CD4-positive, alpha-beta T cell (primary cell): ENCODE results near the gene MDFIC2. TPM values are rescaled to one million over a fixed set of nuclear protein-coding genes. Genes with fewer than 3 reads are reported as not detected.
"Not testable (repeated sequence)": the region's sequence is repeated elsewhere in the genome, so short reads cannot be mapped to it uniquely, and the experiment has no call there.

Experiments
- ATAC-seq: fragments of 200-7000 bp; cut with Tn5 transposase; one replicate; pipeline ENCODE4 v1.10.0; 2022; ENCODE audit warnings: mild to moderate bottlenecking; ENCODE audit not compliant: poor library complexity
- CTCF ChIA-PET: fragments of 350-600 bp; sonication (Branson Sonifier 250); formaldehyde crosslinking; loops from one replicate; lab custom pipeline; 2021; ENCODE audit warnings: antibody characterized with exemption, inconsistent platforms; lab: Charles Lee
- POLR2A ChIA-PET: fragments of 350-600 bp; sonication (Branson Sonifier 250); formaldehyde crosslinking; loops from one replicate; lab custom pipeline; 2021; ENCODE audit warnings: antibody characterized with exemption, inconsistent platforms; lab: Charles Lee
- DNase-seq, 14 experiments: peaks; one replicate each; pipeline ENCODE4 v3.0.0-alpha.2; 2013 to 2020; ENCODE audit warnings: mixed read lengths in 2 of 14
- H3K27ac ChIP-seq, 2 donors: one replicate each; pipeline versions ENCODE4 v1.5.1 to v1.7.0; 2013; ENCODE audit warnings: low read length in 2 of 2, low read depth in 1 of 2, mild to moderate bottlenecking in 1 of 2
- H3K27me3 ChIP-seq, 2 experiments: 1 replicate in 1 of 2; 2 replicates in 1 of 2; pipeline versions ENCODE4 v1.6.1 to v1.7.0; 2013; ENCODE audit warnings: low read length in 2 of 2, control low read depth in 1 of 2, mild to moderate bottlenecking in 1 of 2, moderate library complexity in 1 of 2; ENCODE audit not compliant: insufficient read depth in 2 of 2, control insufficient read depth in 1 of 2
- H3K36me3 ChIP-seq: one replicate; pipeline ENCODE4 v1.6.1; 2013; ENCODE audit warnings: low read length, control low read depth; ENCODE audit not compliant: insufficient read depth
- H3K4me1 ChIP-seq: one replicate; pipeline ENCODE4 v1.6.1; 2013; ENCODE audit warnings: low read length, control low read depth; ENCODE audit not compliant: insufficient read depth
- H3K4me3 ChIP-seq: one replicate; pipeline ENCODE4 v1.5.1; 2013; ENCODE audit warnings: mild to moderate bottlenecking, low read length, moderate library complexity
- H3K9me3 ChIP-seq, 2 experiments: 1 replicate in 1 of 2; 2 replicates in 1 of 2; pipeline versions ENCODE4 v1.6.1 to v1.7.0; 2013; ENCODE audit warnings: low read length in 2 of 2, mild to moderate bottlenecking in 2 of 2, control low read depth in 1 of 2, moderate library complexity in 1 of 2; ENCODE audit not compliant: control insufficient read depth in 1 of 2, insufficient read depth in 1 of 2
- H3K27ac Mint-ChIP-seq: one replicate; pipeline ENCODE4 v1.8.0; 2020; ENCODE audit warnings: mixed read lengths
- H3K27me3 Mint-ChIP-seq: one replicate; pipeline ENCODE4 v1.8.0; 2021; ENCODE audit warnings: mixed read lengths
- H3K36me3 Mint-ChIP-seq: one replicate; pipeline ENCODE4 v1.8.0; 2021; ENCODE audit warnings: low read depth, mixed read lengths
- H3K4me1 Mint-ChIP-seq: one replicate; pipeline ENCODE4 v1.8.0; 2021; ENCODE audit warnings: low read depth, mixed read lengths
- H3K4me3 Mint-ChIP-seq: one replicate; pipeline ENCODE4 v1.8.0; 2020; ENCODE audit warnings: mild to moderate bottlenecking, mixed read lengths
- H3K9me3 Mint-ChIP-seq: one replicate; pipeline ENCODE4 v1.8.0; 2020; ENCODE audit warnings: mixed read lengths
- intact Hi-C, 2 experiments: fragments of 100-400 bp; cut with DNase I in 1 of 2; cut with micrococcal nuclease in 1 of 2; formaldehyde crosslinking; loops; one replicate each; pipeline versions ENCODE4 v1.15.1 to v1.9.0; 2023 to 2025; cut with DNase I, micrococcal nuclease
- total RNA-seq, 174 experiments: library from RNA in 2 of 174; stranded (reverse) in 2 of 174; gene quantifications; one replicate each; pipeline ENCODE4 v1.2.3 and lab custom pipeline; 2021 to 2026
- TF ChIP-seq, protein P1 (sequence below): fragments of 200-600 bp; IDR thresholded peaks from one replicate; pipeline ENCODE4 v1.8.0; 2022; ENCODE audit warnings: antibody characterized with exemption, mild to moderate bottlenecking

The MDFIC2 gene
- total RNA-seq, 2 experiments from 2014 or later: not detected

DNA sequence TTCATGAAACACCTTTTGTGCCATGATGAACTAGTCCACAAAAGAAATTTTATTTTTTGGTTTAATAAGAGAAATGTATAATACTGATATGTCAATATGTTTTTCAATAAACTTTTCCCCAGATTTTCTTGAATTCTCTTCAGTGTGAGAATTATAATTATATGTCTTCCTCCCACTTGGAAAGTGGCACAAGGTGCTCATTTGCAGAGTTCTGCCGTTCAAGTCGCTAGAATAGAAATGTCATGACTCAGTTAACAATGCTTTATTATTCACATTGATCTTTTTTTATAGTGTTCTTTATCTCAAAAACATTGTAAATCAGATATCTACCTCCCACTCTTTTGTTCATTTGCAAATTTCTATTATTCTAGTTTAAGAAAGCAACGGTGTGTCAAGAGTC is 87.3 kb downstream of the MDFIC2 start:
- ChIA-PET CTCF (no interaction called here), POLR2A (no interaction called here)
- Histone ChIP-seq H3K27me3 (no peaks in the 10 kb centered on the region), H3K36me3 (no peaks in the 10 kb centered on the region), H3K27ac (no peak overlapping the region), H3K4me3 (no peak overlapping the region), H3K9me3 (no peaks in the 10 kb centered on the region), H3K4me1 (no peaks in the 10 kb centered on the region)
- no peak overlapping the region for H3K4me3 Mint-ChIP-seq
- H3K27me3 Mint-ChIP-seq: peaks cover 5% of the 10 kb centered on the region
- no peak for DNase-seq
- intact Hi-C loops: no loop called here
- no peaks in the 10 kb centered on the region for H3K4me1 Mint-ChIP-seq
- no peak overlapping the region for H3K27ac Mint-ChIP-seq
- H3K36me3 Mint-ChIP-seq: no peaks in the 10 kb centered on the region
- no peak for ATAC-seq
- TF ChIP-seq, protein P1, sequence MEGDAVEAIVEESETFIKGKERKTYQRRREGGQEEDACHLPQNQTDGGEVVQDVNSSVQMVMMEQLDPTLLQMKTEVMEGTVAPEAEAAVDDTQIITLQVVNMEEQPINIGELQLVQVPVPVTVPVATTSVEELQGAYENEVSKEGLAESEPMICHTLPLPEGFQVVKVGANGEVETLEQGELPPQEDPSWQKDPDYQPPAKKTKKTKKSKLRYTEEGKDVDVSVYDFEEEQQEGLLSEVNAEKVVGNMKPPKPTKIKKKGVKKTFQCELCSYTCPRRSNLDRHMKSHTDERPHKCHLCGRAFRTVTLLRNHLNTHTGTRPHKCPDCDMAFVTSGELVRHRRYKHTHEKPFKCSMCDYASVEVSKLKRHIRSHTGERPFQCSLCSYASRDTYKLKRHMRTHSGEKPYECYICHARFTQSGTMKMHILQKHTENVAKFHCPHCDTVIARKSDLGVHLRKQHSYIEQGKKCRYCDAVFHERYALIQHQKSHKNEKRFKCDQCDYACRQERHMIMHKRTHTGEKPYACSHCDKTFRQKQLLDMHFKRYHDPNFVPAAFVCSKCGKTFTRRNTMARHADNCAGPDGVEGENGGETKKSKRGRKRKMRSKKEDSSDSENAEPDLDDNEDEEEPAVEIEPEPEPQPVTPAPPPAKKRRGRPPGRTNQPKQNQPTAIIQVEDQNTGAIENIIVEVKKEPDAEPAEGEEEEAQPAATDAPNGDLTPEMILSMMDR: no peak
- no peaks in the 10 kb centered on the region for H3K9me3 Mint-ChIP-seq

DNA sequence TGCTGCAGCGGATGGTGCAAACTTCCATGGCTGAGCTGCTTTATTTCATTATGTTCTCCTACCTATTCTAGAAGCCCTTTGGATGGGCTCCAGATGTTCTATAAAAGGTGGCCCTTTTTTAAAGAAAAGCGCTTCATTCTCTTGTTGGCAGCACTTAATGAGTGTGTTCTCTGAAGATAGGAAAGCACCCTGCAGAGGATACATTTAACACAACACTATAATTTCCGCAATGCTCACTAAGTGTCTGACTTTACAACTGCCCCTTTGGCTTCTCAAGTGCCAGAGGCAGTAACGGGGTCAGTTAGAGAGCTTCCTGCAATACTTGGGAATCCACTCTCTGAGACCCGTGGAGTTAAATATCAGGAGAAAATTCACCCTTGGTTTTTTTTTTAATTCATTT is 88.1 kb downstream of the MDFIC2 start:
- H3K9me3 ChIP-seq: no peaks in the 10 kb centered on the region
- CTCF ChIA-PET: no interaction called here
- DNase-seq (no peak), ATAC-seq (no peak)
- Mint-ChIP-seq H3K9me3 (no peaks in the 10 kb centered on the region), H3K36me3 (no peaks in the 10 kb centered on the region), H3K27ac (no peak overlapping the region), H3K4me3 (no peak overlapping the region), H3K27me3 (peaks cover 5% of the 10 kb centered on the region), H3K4me1 (no peaks in the 10 kb centered on the region)
- TF ChIP-seq, protein P1: no peak
- no peaks in the 10 kb centered on the region for H3K4me1 ChIP-seq
- POLR2A ChIA-PET: no interaction called here
- H3K27ac ChIP-seq: no peak overlapping the region
- H3K4me3 ChIP-seq: no peak overlapping the region
- no peaks in the 10 kb centered on the region for H3K27me3 ChIP-seq
- intact Hi-C loops: no loop called here
- H3K36me3 ChIP-seq: no peaks in the 10 kb centered on the region

DNA sequence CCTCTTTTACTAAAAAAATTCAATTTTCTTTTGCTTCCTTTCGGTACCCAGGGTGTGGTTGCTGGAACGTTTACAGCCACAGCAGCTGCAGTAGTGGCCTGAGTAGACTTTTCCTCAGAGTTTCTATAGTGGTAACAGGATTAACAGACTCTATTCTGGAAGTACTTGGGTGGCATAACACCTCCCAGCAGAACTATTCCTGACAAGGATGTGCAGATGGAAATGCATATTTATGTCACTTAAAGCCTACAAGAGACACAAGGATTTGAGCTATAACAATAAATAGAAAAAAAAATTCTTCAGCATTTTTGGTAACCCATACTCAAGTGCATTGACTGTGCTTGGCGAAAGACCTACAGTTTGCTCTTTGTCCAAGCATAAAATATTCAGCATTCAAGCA is 94.0 kb downstream of the MDFIC2 start:
- no peak overlapping the region for H3K4me3 Mint-ChIP-seq
- H3K27ac Mint-ChIP-seq: no peak overlapping the region
- H3K27me3 Mint-ChIP-seq: peaks cover 10% of the 10 kb centered on the region
- no peaks in the 10 kb centered on the region for H3K9me3 Mint-ChIP-seq
- TF ChIP-seq, protein P1: no peak
- Histone ChIP-seq H3K4me3 (no peak overlapping the region), H3K9me3 (no peaks in the 10 kb centered on the region), H3K4me1 (no peaks in the 10 kb centered on the region), H3K27ac (no peak overlapping the region), H3K36me3 (no peaks in the 10 kb centered on the region), H3K27me3 (no peaks in the 10 kb centered on the region)
- ATAC-seq: no peak
- POLR2A ChIA-PET: no interaction called here
- H3K4me1 Mint-ChIP-seq: no peaks in the 10 kb centered on the region
- intact Hi-C loops: no loop called here
- CTCF ChIA-PET: no interaction called here
- no peak for DNase-seq
- H3K36me3 Mint-ChIP-seq: no peaks in the 10 kb centered on the region

DNA sequence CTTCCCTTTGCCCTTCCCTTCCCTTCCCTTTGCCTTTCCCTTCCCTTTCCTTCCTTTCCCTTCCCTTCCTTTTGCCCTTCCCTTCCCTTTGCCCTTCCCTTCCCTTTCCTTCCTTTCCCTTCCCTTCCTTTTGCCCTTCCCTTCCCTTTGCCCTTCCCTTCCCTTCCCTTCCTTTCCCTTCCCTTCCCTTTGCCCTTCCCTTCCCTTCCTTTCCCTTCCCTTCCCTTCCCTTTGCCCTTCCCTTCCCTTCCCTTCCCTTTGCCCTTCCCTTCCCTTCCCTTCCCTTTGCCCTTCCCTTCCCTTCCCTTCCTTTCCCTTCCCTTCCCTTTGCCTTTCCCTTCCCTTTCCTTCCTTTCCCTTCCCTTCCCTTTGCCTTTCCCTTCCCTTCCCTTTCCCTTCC is 101.2 kb downstream of the MDFIC2 start:
- DNase-seq, H3K9me3 Mint-ChIP-seq, H3K4me3 Mint-ChIP-seq, H3K9me3 ChIP-seq, H3K36me3 ChIP-seq, H3K36me3 Mint-ChIP-seq, H3K4me3 ChIP-seq, H3K4me1 ChIP-seq, POLR2A ChIA-PET, intact Hi-C loops, CTCF ChIA-PET, ATAC-seq, H3K27ac ChIP-seq, H3K4me1 Mint-ChIP-seq, H3K27ac Mint-ChIP-seq, H3K27me3 ChIP-seq: not testable (repeated sequence)
- peaks cover 15% of the 10 kb centered on the region for H3K27me3 Mint-ChIP-seq
